Tibial artery (tissue), 4 donors: ENCODE data around the gene RFPL2.
"Not testable (repeated sequence)": the region's sequence is repeated elsewhere in the genome, so short reads cannot be mapped to it uniquely, and the experiment has no call there.

Experiments used
- DNase-seq, 2 donors: peaks; one replicate each; pipeline ENCODE4 v3.0.0-alpha.2; 2019
- H3K27ac ChIP-seq, 2 donors: fragments of 200-600 bp; sonication (generic) in 1 of 2; 1 replicate in 1 of 2; 2 replicates in 1 of 2; pipeline ENCODE4 v1.5.1; 2018 to 2019; ENCODE audit warnings: mild to moderate bottlenecking in 1 of 2
- H3K27me3 ChIP-seq, 2 donors: fragments of 200-600 bp; sonication (generic) in 1 of 2; one replicate each; pipeline versions ENCODE4 v1.5.1 to v1.6.0; 2016 to 2019
- H3K36me3 ChIP-seq, 3 donors: fragments of 200-600 bp; sonication (generic) in 2 of 3; one replicate each; pipeline ENCODE4 v1.5.1; 2016 to 2019; ENCODE audit warnings: mild to moderate bottlenecking in 2 of 3
- H3K4me1 ChIP-seq, 4 donors: fragments of 200-600 bp; sonication (generic) in 2 of 4; 1 replicate in 3 of 4; 2 replicates in 1 of 4; pipeline ENCODE4 v1.5.1; 2016 to 2019
- H3K4me3 ChIP-seq, 2 donors: fragments of 200-600 bp; sonication (generic) in 1 of 2; 1 replicate in 1 of 2; 2 replicates in 1 of 2; pipeline ENCODE4 v1.5.1; 2018 to 2019; ENCODE audit warnings: mild to moderate bottlenecking in 2 of 2
- H3K9me3 ChIP-seq, 3 donors: fragments of 200-600 bp; sonication (generic) in 1 of 3; one replicate each; pipeline ENCODE4 v1.5.1; 2016 to 2019
- CTCF ChIP-seq, 2 experiments: fragments of 200-600 bp in 1 of 2; fragments of 450-650 bp in 1 of 2; IDR thresholded peaks; one replicate each; pipeline ENCODE4 v1.5.1; 2017 to 2019; ENCODE audit warnings: antibody characterized with exemption in 2 of 2, mild to moderate bottlenecking in 1 of 2, moderate library complexity in 1 of 2
- intact Hi-C: fragments of 100-400 bp; cut with DNase I; formaldehyde crosslinking; loops from one replicate; pipeline ENCODE4 v1.15.0; 2023; ENCODE audit warnings: low total_unique reads

RFPL2 gene

GRCh38 chr22:32144496-32145274 lies 60.2 kb downstream of the RFPL2 start:
- Histone ChIP-seq H3K4me1 (no peaks in the 10 kb centered on the region), H3K27ac (no peak overlapping the region), H3K9me3 (no peaks in the 10 kb centered on the region), H3K27me3 (no peaks in the 10 kb centered on the region), H3K36me3 (no peaks in the 10 kb centered on the region), H3K4me3 (no peak overlapping the region)
- intact Hi-C loops: no loop called here
- no peak for DNase-seq
- no peak for TF ChIP-seq CTCF (IDR thresholded peaks at IDR 0.05)

GRCh38 chr22:32142600-32142999 lies 62.3 kb downstream of the RFPL2 start:
- intact Hi-C loops: no loop called here
- H3K4me3 ChIP-seq: no peak overlapping the region
- no peak for TF ChIP-seq CTCF (IDR thresholded peaks at IDR 0.05)
- H3K4me1 ChIP-seq: no peaks in the 10 kb centered on the region
- H3K9me3 ChIP-seq: no peaks in the 10 kb centered on the region
- no peak for DNase-seq
- H3K27me3 ChIP-seq: peaks cover 0 to 2% of the 10 kb centered on the region in 2 donors
- no peak overlapping the region for H3K27ac ChIP-seq
- H3K36me3 ChIP-seq: no peaks in the 10 kb centered on the region

DNA sequence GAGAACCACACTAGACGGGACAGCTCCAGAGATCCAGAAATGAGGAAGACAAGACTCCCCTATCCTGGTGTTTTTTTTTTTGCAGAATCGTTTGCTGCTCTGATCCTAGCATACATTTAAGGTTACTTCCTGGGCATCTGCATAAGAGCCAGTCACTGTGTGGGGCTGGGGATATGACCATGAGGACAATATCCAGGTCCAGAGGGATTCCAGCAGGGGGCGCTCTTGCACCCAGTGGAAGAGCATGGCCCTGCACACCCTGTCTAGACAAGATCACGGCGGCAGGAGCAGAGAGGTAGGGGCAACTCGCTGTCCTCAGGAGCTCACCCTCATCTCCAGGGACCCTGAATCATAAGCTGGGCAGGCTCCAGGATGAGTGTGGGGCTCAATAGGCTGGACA lies 64.2 kb downstream of the RFPL2 start:
- H3K27ac ChIP-seq, H3K4me3 ChIP-seq, H3K36me3 ChIP-seq, DNase-seq, H3K4me1 ChIP-seq, H3K9me3 ChIP-seq, H3K27me3 ChIP-seq, intact Hi-C loops: not testable (repeated sequence)
